GM21786 (cell line): ENCODE results near the gene LRRC4C.

ENCODE experiments used
- ATAC-seq: cut with Tn5 transposase; IDR thresholded peaks from one replicate; pipeline ENCODE4 v1.9.1; 2021; ENCODE audit not compliant: unreplicated experiment

Gene LRRC4C

GRCh38 chr11:40130427-40130826 is 1329.0 kb downstream of the LRRC4C start:
- peak; percentile 72 for ATAC-seq

DNA sequence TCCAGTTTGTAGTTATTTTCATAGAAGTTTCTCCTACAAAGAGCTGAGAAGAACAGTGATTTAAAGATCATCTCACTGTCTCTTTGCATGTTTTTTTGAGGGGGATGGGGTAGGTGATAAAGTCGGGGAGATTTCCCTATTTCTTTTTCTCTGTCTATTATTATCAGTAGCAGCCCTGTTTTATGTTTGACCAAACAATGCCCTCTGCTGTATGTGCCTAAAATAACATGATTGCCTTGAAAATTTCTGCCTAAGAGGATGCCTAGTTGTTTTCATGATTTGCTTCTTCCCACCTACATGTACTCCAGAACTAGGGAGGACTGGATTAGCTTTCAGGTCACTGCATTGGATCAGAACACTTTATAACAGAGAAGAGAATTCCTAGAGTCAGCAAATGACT is 1330.2 kb downstream of the LRRC4C start:
- no peak for ATAC-seq

- ATAC-seq: no peak
These were observed 1334.4 kb downstream of the LRRC4C start for GRCh38 chr11:40125054-40125453.

GRCh38 chr11:40119661-40120060 is 1339.8 kb downstream of the LRRC4C start:
- ATAC-seq: no peak

- no peak for ATAC-seq
These were observed 1340.7 kb downstream of the LRRC4C start for GRCh38 chr11:40118780-40119179.

DNA sequence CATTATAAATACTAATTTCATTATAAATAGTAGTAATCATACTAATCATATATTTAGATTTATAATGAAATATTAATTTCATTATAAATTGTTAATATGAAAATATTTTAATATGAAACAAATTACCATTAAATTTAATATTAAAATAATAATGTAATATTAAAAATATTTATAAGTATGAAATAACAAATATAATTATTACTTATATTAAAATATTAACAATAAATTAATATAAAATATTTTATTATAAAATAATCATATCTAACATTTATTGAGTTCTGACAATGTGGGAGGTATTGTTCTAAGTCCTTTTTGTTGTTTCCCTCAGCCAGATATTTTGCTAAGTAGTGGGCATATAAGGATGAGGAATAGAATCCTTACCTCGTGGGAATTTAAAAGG is 1341.4 kb downstream of the LRRC4C start:
- no peak for ATAC-seq

DNA sequence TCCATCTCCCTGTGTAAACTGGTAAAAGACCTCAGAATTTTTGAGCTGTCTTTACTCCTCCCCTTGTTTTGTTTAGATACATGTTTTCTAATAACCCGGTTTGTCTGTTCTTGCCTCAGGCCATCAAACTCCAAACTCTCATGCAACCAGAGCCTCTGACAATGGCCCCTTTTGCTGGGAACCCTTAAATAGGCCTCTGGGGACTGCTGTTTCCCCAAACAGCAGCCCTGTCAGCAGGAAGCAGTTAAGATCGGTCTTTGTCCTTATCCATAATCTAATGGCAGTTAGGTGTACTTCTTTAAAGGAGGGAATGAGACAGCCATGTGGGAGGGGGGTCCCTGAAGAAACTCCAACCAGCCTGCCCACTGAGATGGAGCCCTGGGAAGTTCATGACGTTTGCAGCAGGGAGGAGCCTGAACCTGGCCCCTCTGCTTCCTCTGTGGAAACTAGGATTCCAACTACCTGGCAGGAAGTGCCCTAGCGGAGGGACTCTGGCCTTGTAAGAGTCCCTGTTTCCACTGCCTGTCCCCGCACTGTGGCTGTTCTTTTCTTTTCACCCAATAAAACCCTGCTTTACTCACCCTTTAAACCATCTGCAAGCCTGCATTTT is 1354.4 kb downstream of the LRRC4C start:
- ATAC-seq: no peak

DNA sequence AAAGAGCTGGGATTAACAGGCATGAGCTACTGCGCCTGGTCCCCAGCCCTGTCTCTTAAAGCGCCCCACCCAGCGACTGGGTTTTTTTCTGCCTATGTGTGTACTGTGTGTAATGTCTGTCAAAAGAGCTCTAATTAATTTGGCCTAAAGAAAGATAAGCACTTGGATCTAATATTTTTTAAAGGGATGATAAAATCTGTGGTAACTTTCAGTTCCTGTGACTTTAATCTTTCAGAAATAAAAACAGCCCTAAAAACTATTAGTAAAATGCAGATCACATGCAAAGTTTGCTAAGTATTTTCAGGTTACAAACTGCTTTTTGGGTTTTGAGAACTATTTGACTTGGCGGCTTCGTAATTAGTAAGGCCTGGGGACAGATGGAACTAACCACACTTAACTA is 1358.7 kb downstream of the LRRC4C start:
- no peak for ATAC-seq

DNA sequence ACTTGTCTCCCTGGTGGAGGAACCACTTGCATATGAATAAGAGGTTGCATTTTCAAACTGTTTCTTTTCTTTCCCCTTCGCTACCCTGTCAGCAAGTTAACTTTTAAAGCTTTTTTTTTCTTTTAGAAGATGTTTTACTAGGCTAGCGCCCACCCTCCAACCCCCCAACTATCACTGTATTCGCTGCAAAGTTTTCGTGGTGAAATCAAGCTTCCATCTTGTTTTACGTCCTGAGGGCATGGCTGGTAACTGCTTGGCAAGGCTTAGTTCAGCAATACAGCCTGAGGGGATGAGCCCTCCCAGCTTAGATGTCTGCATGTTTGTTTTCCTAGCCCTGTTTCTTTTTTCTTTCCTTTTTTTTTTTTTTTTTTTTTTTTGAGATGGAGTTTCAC is 1359.3 kb downstream of the LRRC4C start:
- no peak for ATAC-seq

- no peak for ATAC-seq
These were observed 1359.9 kb downstream of the LRRC4C start for GRCh38 chr11:40099426-40100161.

DNA sequence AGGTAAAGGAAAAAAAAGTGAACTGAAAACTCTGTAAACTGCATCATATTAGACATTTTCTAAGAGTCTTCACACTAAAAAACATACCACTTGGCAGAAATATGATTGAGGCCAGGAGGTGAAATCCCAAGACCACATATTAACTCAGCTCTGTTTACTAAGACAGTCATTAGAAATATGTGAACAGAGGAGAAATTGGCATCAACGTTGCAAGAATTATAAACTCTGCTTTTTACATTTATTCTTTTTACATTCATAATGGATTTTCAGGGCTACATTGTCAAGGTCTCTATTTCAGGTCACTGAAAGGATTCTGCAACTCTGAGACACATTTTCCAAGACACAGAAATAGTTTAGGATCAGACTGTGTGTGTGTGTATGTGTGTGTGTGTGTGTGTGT is 1364.0 kb downstream of the LRRC4C start:
- no peak for ATAC-seq

DNA sequence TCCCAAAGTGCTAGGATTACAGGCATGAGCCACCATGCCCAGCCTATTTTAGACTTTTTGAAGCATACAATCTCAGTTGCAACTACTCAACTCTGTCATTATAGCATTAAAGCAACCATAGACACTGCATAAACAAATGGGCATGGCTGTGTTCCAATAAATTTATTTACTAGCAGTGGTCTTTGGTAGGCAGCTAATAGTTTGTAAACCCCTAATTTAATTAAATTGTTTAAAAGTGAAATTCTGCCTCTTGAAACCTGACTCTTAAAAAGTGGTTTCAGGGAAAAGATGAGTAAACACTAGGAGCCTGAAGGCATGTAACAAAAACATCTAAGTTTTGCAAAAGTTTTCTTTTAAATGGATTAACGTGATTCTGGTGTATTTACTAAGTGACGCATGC is 1364.5 kb downstream of the LRRC4C start:
- no peak for ATAC-seq

DNA sequence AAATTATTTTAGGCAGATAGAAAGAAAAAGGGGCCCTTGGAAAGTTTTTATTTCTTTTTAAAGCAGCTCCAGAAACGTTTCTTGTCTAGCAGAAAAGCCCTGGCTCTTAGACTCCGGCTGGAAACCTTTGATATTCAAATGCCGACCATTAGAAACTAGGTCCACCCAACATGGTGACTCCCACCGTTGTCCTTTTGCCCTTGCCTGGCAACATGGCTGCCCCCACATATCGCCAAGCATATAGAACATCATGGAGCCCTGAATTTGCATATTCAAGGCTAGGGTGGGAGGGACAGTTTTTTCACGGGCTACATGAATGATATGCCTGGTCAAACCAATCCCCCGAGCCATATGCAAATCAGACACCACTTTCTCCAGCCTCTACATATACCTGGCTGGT is 1379.0 kb downstream of the LRRC4C start:
- no peak for ATAC-seq
